Non-pigmented ciliary epithelial cell (primary cell): ENCODE measurements around the gene LMCD1.

Experiments
- DNase-seq: peaks from one replicate; pipeline ENCODE4 v3.0.0-alpha.2; 2010; ENCODE audit warnings: low read depth

Gene LMCD1

DNA sequence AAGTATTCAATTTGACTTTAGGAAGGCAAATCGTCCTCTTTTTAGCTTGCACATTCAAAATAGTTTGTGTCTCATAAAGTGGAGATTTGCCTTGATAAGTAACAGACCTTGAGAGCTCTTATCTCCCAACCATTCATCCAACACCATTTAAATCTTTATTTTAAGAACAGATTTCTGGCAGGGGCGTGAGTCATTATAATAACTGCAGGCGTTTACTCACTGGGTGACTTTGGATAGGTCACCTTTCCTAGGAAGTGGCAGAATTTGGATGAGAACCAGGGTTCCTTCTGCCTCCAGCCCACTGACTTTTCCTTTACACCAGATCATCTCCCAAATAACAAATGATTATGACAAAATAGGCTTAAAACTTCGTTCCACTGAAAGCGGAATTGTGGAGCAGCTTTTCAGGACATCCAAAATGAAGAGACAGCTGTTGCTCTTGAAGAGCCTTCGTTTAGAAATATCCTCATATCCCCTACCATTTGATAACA lies 5.0 kb downstream of the LMCD1 start:
- DNase-seq, result no peak

DNA sequence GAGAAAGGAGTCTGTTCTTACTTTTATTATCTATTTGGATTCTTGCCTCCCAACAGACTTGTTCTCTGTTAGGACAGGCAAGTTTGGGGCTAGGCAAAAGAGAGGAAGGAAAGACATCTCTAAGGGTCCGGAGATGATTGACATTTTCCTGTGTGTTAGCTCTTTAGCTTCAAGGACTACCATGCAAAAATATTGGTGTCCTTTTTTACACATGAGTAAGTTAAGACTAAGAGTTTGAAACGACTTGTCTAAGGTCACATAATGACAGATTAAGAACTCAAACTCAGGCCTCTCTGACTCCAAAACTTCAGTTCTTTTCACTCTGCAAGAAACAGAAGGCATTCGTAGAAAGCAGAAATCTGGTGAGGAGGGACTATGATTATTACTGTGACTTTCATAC lies 5.9 kb downstream of the LMCD1 start:
- no peak for DNase-seq

DNA sequence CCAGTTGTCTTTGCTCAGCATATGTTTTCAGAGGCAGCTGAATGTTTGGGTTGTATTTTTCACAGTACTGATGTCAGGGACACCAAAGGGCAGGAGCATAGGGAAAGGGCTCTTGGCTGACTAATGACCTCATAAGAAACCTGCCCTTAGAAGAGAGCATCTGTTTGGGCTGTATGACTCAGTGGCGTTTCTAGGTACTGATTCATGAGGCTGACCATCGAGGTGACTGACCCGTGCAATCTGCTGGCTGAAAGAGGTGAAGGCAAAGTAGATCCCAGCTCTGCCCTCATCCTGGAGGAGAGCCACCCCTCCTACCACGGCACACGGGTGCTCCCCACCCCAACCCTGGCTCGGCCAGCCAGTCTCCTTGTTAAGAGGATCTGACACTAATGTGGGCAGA lies 8.3 kb downstream of the LMCD1 start:
- DNase-seq, result peak; percentile 82

DNA sequence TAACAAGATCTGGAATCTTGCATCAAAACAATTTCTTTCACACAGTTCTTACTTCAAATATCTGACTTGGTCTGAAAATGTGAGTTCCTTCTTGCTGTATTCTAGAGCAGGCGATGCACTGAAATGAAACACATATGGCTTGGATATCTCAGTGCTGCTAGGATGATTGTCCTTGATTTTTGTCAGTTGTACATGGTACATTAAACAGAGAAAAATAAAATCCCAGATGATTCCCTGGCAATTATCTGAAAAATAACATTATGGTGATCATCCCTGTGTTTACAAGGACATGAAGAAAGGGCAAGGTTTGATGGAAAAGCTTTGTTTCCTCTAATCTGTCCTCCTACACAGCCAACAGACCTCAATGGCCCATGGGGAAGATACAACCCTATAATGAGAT lies 10.6 kb downstream of the LMCD1 start:
- no peak for DNase-seq

DNA sequence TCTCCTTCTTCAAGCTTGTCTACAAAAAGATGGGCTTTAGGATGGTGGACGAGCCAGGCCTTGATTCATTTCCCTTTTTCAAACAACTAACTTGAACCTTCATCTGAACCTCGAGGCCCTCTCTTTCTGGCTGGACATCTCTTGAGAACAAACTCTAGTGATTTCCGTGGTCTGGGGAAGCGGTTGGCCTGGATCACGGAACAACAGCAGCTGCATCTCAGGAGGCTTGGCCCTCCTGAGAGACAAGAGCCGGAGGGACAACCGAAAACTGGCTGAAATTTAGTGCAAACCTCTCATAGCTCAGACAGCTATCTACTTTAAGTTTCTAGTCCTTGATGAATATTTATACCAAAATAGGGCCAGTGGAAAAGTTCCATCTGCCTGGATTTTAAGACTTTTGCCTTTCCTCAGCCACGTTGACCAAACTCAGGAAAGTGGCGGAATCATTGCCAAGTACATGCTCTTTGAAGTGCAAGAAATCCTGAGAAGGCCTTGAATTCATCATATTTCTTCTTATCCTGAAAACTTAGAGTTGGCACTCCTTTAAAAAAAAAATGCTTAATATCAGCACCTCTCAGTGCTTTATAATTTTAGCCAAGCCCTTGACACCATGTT lies 14.5 kb downstream of the LMCD1 start:
- no peak for DNase-seq

DNA sequence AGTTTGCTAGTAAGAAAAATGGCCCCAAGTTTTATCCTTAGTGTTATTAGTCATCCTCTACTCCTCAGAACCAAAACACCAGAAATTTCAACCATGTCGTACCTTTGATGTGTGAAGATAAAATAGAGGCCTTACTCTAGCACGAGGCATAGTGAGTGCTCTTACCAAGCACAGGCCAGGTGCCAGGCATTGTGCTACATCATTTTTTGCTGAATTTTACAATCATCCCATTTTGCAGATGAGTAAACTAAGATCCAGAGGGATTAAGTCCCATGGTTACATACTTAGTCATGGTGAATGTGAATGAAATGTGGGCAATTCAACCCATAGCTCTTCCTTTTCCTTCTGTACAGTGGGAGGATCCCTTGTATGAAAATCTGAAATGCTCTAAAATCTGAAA lies 15.2 kb downstream of the LMCD1 start:
- no peak for DNase-seq

DNA sequence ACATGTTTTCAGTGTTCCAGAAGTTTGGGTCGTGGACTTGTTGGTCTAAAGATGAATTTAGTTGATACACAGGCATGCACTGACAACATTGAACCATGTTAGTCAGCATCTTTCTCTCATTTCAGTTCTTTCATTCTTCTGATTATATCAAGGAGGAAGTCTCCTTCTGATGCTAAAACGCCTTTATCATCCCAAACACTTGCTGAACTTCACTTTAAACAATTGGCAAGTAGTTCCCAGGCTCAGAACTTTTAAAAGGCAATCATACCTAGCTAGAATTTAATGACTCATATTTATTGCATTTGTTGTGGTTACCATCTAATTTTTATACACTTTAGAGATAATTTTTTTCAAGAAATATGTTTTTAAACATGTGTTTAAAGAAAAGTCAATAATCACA lies 15.9 kb downstream of the LMCD1 start:
- no peak for DNase-seq

DNA sequence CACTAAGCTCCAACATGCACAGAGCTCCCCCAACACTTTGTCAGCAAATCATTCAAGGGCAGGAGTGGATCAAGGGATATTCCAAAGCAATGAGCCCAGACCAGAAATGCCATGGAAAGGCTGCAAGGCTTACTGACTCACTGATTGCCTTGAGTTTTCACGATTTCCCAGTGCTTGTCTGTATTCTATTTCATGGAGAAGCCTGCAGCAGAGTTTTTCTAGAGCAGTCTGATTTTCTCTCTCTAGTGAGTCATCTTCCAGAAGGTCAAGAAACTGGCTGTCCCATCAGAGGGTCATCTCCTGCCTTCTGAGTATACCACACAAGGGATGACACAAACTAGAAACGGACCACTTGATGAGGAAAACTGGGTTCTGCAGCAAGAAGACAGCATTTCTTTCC lies 16.5 kb downstream of the LMCD1 start:
- no peak for DNase-seq

DNA sequence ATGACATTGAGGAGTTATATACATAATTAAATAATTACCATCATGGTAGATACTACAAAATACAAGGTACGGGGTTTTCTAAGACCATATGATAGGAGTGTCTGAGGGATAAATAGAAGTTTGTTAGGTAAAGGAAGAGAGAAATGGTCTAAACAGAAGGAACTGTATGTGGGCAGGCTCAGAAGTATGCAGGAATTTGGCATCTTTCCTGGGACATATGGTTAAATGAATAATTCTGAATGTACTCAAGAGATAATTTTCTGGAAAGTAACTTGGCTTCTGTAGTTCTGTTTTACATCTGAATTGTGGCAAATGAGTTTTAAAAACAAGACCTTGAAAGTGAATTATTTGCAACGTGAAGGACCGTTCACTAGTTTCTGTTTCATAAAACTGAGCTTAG lies 17.5 kb downstream of the LMCD1 start:
- DNase-seq, result no peak

DNA sequence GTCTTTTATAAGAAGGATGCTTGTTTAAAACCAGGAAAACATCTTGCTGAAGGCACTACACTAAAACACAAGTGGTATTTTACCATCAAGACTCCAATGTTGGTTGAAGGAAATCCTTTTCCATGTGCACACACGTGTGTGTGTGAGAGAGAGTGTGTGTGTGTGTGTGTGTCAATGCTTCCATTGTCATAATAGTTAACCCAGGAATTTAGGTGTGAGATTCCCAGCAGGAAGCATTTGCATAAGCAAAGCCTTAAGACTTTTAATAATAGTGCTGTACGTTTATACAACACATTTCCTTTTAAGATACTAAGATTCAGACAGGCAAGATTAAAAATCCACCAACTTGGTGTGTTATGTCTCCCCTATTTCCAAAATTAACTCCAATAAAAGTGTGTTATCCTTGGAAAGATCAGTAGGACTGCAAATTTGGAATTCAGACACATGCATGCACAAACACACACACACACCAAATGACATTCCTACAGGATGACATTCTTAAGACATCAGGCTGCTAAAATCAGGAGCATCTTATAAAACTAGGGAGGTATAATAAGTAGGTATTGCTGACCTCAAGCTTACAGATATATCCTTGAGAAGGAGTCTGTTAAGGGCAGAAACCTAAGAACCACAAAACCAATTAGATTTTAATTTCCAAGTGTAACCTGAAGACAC lies 18.3 kb downstream of the LMCD1 start:
- DNase-seq, result no peak

DNA sequence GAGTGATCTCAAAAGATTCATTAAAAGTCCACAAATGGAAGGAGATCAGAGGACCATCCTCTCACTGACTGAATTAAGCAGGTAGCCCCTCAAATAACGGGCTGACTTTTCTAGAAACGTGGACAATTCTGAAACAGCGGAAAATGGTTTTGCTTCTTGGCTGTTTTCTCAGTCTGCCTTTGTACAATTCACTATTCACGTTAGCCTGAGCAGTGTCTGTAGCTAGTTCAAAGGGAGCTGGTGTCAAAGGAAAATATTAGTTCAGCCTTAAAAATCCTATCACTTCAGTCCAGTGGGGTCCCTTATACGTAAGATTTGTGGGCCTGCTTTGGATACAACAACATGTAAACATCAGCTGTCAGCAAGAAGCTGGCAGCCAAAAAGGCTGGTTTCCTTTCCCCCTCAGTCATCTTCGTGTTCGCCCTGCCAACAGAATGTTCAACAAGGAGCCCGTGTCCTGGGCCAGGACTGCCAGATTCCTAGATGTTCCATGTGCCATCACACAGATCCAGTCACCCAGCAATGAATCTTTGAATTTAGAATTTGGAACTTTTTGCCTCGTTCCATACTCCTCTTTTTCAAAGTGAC lies 19.3 kb downstream of the LMCD1 start:
- DNase-seq, result no peak

DNA sequence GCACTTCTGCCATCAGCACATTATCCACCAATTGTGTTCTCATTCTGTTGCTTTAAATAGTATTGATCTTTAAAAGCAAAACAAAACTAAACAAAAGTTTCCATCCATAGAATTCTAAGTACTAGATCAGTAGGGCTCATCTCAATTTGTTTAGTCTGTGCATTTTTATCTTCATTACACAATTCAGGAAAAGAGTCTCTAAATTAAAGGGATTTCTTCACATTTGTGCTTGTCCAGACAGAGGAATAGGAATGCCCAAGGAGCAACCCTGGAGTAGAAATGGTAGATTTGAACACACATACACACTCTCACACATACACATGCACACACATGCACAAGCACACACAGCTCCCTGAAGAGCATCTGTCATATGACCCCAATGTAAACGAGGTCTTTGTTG lies 21.4 kb downstream of the LMCD1 start:
- DNase-seq, result no peak

DNA sequence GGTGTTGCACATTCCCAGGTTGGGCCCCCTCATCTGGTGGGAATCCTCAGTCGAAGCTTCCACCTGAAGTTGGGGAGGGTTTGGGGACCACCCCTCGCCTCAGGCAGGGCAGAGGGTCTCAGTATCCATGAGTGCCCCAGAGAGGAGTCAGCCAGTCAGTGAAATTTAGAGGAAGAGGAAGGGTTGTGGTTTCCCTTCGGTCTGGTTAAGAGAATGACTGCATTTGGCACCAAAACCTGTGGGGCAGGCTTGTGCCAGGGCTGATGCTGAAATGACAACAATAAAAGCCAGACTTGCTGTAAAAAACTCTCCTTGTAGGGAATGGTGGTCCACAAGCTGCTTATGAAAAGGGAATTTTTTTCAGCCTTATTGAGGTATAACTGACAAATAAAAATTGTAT lies 22.6 kb downstream of the LMCD1 start:
- no peak for DNase-seq

DNA sequence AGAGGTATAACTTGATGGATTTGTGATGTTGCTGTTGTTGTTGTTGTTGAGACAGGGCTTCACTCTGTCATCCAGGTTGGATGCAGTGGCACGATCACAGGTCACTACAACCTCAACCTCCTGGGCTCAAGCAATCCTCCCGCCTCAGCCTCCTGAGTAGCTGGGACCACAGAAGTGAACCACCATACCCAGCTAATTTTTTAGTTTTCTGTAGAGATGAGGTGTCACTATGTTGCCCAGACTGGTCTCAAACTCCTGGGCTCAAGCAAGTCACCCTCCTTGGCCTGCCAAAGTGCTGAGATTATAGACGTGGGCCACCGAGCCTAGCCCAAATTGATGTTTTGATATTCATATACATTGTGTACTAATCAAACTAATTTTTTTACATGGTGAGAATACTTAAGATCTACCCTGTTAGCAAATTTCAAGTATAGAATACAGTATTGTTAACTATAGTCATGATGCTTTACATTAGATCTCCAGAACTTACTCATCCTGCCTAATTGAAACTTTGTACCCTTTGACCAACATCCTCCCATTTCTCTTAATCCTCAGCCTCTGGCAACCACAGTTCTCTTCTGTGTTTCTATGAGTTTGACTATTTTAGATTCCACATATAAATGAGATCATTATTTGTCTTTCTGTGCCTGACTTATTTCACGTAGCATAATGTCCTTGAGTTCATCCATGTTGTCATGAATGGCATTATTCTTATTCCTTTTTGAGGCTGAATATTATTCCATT lies 23.2 kb downstream of the LMCD1 start:
- DNase-seq, result no peak

DNA sequence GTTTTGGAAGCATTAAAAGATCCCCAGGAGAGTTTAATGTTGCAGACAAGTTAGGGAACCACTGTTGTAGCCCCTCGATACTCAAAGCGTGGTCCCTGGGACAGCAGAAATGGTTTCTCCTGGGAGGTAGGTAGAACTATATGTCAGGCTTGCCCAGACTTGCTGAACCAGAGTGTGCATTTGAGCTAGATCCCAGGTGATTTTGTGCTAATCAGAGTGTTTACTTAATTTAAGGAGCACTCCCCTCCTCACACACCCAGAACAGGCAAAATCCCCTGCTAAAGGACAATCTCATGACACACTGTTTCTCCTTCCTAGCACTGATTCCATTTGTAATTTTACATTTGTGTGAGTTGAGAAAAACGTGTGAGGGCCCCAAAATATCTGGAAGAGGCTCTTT lies 24.3 kb downstream of the LMCD1 start:
- DNase-seq, result no peak

DNA sequence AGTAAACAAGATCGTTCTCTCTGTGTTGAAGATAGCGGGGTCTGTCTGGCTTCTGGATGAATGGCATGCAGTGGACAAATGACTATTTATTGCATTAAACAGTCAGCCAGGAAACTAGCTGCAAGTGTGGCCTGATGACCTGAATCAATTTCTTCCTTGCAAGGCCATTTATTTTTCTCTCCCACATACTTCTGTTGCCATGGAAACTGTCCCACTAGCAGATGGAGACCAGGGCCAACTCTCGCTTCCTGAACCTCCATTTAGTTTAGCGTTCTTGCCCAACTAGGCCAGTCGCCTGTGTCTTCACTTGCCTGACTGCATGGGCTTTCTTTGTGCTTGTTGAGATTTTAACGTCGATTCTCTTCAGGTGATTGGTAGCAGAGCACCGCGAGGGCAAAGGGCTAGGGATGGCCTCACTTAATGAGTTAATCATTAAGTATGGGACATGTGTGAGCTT lies 27.6 kb downstream of the LMCD1 start:
- DNase-seq, result no peak

DNA sequence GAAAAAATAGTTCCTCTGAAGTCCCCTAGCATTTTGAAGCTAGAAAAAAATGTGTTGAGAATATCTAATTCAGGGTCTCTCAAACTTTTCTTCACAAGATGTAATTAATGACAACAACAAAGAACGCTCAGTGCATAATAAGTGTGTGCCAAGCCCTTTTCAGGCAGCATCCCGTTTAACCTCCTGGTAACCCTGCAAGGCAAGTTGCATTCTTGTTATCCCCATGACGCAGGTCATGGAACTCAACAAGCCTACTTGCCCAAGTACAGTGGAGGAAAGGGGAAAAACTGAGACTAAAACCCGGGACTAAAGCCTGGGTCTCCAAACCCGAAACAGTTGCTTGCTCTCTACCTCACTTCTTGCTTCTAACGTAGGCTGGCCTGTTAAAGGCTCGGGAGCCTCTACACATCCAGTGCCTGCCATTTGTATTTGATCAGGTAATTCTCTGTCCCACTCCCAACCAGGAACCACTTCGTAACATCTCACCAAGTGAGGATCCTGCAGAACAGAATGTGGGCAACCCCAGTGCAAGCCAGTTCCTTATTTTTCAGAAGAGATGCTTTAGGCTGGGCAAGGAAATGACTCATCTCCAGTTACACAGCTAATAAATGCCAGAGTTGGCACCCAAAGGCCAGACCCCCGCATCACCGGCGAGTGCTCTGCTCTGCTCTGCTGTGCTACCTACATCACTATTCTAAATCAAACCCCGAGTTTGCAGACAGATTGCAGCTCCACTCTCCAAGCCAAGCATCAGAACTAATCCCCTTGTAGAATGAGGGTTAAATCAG lies 28.3 kb downstream of the LMCD1 start:
- no peak for DNase-seq

DNA sequence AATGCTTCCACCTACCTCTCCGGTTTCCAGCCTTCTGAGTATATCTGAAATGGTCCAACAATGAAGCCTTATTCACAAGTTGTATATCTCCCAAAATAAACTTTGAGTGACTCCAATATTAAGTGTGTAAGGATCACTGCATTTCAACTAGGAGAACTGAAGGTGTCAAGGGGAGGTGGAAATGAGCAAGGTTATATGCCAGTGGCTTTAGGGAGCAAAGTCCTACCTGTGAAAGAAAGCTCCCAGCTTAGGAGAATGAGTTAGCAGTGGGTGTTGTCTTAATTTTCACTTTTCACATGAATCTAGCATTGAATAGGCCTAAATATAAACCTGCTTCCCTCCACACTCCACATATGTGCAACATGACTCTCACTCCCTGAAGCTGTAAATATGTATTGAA lies 29.0 kb downstream of the LMCD1 start:
- no peak for DNase-seq

DNA sequence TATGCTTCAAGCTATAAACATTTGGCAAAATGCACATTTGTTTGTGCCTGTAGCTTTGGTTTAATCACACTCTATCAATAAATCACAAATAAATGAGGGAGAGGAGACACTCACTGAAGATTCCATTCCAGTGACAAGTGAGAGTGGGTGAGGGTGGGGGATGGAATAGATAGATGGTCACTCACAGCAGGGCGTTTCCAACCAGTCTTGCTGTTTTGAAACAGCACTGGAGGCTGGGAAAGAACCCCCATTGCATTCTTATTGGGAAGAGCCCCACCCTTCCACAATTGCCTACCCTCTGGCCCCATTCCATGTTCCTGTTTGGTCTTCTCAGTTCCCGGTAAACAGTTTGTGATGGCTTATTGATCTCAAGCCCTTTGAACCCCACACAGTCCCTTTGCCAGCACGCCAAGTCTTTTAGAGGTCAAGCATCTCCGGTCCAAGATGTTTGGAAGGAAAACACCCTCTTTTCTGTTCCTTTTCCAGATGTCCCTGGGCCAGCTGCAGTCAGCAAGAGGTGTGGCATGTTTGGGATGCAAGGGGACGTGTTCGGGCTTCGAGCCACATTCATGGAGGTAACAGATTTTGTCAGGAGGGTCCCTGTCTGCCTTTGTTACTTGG lies 30.7 kb downstream of the LMCD1 start:
- DNase-seq, result no peak

DNA sequence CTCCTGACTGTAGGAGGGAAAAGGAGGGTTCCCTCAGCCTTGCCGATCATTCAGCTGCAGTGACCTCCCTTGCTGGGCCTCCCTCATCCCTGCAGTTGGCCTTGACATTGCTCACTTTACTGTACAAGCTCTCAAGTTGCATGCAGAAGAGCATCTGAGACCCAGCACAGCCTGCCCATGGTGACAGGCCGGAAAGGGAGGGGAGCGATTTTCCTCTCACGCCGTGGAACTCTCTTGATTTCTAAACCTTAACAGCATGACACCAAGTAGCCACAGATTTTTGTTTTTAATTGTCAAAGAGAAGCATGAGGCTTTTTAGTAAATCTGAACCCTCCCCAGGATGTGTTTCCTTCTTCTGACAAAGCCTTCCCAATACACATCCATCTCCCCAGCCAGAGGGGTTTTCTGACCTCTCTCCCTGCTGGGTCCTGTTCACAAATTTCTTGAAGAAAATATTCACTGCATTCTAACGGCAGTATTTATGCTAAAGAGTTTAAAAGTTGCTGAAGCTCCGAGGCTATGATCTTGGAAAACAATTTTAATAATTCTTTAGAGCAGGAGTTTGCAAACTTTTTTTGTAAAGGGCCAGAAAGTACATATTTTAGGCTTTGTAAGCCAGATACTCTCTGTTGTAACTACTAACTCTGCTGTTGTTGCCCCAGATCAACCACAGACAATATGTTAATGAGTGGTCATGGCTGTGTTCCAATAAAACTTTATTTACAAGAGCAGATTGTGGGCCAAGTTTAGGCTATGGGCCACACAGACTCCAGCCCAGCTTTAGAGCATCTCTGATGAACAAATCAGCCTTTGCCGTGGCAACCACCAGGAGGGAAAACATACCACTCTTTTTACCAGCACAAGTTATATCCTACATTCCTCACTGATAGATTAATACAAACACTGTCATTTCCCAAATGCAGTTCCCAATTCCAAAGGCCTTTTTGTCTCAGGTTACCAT lies 34.8 kb downstream of the LMCD1 start:
- no peak for DNase-seq
